Gastrocnemius medialis (tissue), 4 donors: ENCODE measurements around the gene EPN3.

Experiments used
- POLR2A ChIP-seq, 2 donors: fragments of 450-650 bp; IDR thresholded peaks; one replicate each; pipeline ENCODE4 v1.6.1; 2017; ENCODE audit warnings: antibody characterized with exemption in 2 of 2, mild to moderate bottlenecking in 2 of 2, moderate library complexity in 2 of 2
- TF ChIP-seq, protein P1 (sequence below), 5 experiments: fragments of 450-650 bp in 3 of 5; fragments of 200-600 bp in 2 of 5; sonication (generic) in 2 of 5; IDR thresholded peaks in 4 of 5; conservative IDR thresholded peaks in 1 of 5; 1 replicate in 4 of 5; 2 replicates in 1 of 5; pipeline ENCODE4 v1.5.1; 2016 to 2019; ENCODE audit warnings: antibody characterized with exemption in 5 of 5, mild to moderate bottlenecking in 3 of 5, moderate library complexity in 3 of 5

DNA sequence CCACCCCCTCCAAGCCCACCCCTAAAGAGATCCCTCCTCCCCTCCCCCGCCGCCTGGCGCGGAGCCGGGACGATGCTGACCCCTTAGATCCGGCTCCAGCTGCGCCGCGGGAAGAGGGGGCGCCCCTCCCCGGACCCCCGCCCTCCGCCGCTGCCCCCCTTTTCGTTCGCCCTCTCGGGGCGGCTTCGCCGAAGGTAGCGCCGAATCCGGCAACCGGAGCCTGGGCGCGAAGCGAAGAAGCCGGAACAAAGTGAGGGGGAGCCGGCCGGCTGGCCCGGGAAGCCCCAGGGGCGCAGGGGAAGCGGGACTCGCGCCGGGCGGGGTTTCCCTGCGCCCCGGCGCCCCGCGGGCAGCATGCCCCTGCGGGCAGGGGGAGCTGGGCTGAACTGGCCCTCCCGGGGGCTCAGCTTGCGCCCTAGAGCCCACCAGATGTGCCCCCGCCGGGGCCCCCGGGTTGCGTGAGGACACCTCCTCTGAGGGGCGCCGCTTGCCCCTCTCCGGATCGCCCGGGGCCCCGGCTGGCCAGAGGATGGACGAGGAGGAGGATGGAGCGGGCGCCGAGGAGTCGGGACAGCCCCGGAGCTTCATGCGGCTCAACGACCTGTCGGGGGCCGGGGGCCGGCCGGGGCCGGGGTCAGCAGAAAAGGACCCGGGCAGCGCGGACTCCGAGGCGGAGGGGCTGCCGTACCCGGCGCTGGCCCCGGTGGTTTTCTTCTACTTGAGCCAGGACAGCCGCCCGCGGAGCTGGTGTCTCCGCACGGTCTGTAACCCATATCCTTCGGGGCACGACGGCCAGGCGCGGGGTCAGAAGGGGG lies 28.6 kb downstream of the EPN3 start:
- TF ChIP-seq, protein P1, sequence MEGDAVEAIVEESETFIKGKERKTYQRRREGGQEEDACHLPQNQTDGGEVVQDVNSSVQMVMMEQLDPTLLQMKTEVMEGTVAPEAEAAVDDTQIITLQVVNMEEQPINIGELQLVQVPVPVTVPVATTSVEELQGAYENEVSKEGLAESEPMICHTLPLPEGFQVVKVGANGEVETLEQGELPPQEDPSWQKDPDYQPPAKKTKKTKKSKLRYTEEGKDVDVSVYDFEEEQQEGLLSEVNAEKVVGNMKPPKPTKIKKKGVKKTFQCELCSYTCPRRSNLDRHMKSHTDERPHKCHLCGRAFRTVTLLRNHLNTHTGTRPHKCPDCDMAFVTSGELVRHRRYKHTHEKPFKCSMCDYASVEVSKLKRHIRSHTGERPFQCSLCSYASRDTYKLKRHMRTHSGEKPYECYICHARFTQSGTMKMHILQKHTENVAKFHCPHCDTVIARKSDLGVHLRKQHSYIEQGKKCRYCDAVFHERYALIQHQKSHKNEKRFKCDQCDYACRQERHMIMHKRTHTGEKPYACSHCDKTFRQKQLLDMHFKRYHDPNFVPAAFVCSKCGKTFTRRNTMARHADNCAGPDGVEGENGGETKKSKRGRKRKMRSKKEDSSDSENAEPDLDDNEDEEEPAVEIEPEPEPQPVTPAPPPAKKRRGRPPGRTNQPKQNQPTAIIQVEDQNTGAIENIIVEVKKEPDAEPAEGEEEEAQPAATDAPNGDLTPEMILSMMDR (IDR thresholded peaks at IDR 0.05 in 4 of 5, conservative IDR thresholded peaks at IDR 0.05 in 1 of 5), result no peak
- TF ChIP-seq POLR2A (IDR thresholded peaks at IDR 0.05), result no peak
